HG02884 (cell line): Measurements from ENCODE around the gene SNRPB2.

Source experiments
- ATAC-seq: cut with Tn5 transposase; IDR thresholded peaks from one replicate; pipeline ENCODE4 v1.9.1; 2021; ENCODE audit warnings: mild to moderate bottlenecking, moderate library complexity; ENCODE audit not compliant: unreplicated experiment

The SNRPB2 gene

GRCh38 chr20:16729080-16729479 is 746 bp upstream of the SNRPB2 start:
- ATAC-seq, result no peak

- ATAC-seq, result no peak
Measured at GRCh38 chr20:16732506-16733152, 2.8 kb downstream of the SNRPB2 start.

- ATAC-seq, result no peak
Measured at GRCh38 chr20:16740365-16741072, 10.7 kb downstream of the SNRPB2 start.

GRCh38 chr20:16744178-16744807 is 14.5 kb downstream of the SNRPB2 start:
- ATAC-seq, result no peak

GRCh38 chr20:16745204-16745603 is 15.4 kb downstream of the SNRPB2 start:
- ATAC-seq, result no peak

DNA sequence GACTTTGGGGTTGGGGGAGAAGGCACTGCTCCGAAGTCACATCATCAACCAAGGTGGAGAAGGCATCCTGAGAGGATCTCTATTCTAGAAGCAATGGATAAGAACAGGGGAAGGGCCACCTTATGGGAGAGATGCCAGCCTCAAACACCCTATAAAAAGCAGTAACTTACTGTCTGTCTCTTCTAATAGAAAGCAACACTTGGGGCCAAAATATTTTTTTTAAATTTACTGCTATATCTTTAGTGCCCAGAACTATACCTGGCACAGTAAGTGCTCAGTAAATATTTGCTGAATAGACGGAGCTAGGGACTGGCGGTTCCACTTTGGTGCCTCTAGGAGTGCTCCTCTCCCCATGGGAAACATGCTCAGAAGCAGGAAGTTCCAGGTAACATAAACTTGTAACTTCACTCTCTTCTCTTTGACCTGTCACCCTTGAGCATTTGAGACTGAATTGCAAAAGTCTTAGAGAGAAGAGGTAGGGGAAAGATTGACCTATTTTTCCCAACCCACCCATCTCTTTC is 17.5 kb downstream of the SNRPB2 start:
- no peak for ATAC-seq

GRCh38 chr20:16748308-16748900 is 18.6 kb downstream of the SNRPB2 start, which contains the start of gene OTOR:
OTOR (plus strand) TSS chr20:16748358; CDS start chr20:16748402, 44 bp downstream.
- no peak for ATAC-seq

- ATAC-seq, result no peak
Measured at GRCh38 chr20:16749573-16749972, 19.7 kb downstream of the SNRPB2 start.

DNA sequence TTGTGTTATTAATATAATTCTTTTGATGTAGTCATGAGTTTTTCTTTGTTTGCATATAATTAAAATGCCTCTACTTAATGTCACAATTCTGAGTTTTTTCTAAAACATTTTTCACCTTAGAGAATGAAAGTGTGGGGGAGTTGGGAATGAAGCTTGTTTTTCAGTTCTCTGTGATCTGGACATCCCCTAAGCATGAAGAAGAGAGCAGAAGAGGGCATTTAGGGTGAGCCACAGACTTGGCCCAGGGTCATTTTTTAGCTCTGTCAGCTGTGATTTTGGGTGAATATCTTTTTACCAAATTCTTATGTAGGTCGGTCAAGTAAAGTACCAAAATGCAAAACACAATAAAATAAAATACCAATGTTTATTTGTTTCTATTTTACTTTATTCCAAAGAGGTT is 22.3 kb downstream of the SNRPB2 start:
- no peak for ATAC-seq

DNA sequence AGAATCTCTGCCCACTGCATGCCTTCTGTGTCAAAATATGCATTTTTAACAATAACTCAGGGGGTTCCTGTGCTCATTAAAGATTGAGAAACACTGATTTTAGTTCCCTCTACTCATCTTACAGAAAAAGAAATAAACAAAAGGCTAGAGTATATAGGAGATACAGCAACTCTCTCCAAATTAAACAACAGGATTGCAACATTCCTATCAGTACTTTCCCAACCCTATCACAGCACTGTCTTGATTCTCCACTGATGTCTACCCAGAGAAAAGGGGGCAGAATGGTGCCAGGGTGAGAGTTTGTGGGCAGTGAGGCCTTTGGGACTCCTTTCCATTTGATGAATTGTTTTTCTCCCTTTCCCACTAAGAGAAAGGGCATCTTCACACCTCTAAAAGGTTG is 23.1 kb downstream of the SNRPB2 start:
- no peak for ATAC-seq

DNA sequence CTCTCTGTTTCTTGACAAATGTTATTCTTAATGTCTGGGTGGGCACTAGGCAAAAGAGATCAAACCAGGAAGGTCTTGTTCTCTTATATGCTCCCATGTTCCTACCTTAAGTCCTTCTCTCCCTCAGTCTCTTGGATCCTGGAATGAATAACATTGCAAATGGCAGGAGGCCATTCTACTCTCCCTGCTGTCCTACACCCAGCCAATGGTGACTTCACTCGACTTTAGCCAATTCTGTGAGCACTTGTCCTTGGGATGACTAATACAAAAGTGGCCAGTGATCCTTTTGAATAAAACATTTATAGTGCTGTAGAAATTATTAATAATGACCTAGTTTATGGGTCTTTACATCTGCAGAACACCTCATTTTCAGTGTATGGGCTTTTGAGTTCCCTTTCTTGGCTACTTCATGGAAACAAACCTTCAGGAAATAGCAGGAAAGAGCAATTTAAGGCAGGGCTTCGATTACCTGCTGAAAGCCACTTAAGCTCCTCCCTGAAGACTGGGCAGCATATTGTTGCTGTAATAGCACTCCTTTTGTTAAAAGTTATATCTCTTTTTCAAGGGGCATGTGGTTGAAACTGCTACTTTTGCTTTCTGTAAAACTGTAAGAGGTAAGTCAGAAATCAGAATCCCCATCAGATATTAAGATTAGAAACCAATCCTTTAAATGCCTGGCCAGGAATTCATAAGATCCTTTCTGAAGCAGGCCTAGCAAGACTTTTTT is 28.8 kb downstream of the SNRPB2 start:
- ATAC-seq, result peak; percentile 65

DNA sequence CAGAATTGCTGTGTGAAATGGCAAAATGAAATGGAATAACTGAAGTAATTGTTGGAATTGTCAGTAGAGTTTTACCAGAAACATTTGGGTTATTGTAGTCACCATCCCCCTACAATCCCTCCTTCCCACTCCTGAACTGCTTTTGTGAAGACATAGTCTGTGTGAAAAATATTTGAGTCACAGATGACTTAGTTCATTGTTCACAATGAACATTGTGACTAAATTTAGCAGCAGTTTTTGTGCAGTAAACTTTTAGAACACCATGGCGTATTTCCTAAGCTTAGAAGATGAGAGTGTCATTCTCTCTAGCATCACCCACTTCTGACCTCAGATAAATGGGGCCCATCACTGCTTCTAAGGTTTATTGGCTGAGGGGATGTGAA is 29.3 kb downstream of the SNRPB2 start:
- ATAC-seq, result no peak

DNA sequence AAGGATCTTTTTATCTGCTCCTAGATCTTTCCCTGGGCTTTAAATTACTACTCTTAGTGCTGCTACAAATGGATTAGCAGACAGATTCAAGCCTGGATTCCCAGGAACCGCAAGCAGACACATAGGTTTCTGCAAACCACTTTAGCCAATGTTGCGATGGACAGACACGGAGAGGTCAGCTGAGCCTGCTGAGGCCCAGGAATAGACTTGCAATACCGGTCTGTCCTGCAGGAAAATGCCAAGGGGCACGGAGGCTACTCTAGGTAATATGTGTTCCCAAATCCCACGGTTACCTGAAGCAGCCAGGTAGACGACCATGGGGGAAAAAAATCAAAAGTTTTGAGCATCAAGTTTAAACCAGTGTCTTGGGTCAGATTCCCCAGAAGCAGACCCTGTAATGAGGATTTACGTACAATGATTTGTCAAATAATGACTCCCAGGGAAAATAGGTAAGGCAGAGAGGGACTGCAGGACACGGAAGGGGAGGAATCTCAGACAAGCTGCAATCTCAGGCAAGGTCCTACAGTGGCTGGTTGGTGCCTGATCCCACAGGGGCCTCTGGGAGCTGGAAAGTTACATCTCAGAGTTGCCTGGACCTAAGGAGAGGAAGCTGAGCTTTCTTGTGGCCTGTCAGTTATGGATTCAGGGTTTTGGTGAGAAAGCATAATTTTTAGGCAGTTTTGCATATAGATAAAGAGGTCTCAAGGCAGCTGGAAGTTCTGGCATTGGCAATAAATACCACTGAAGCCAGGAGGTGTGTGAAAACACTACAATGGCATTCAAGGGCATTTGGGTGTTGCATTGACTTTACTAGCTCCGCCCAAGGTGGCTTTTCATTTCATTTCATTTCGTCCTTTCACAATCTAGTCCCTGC is 30.8 kb downstream of the SNRPB2 start:
- ATAC-seq, result no peak

DNA sequence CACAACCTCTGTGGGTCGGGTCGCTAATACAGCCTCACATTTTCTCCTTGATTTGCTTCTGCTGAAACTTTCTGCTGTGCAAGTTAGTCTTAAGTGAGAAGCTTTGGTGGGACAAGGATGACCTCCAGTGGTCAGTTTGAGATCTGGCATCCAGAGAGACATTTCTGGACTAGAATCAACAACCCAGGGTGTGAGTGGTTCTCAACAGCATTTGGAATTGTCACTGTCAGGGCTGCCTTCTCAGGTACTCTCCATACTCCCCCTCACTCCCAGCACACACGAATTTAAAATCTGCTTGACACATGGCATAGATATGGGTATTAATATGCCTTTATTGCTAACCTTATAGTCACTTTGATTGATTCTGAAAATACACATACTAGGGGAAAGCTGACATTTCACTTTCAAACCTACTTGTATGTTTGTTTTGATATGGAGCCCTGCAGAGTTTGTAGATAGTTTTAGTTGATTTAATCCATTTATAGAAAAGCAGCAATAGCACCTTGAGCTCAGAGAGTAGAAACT is 31.5 kb downstream of the SNRPB2 start:
- peak; percentile 74 for ATAC-seq

DNA sequence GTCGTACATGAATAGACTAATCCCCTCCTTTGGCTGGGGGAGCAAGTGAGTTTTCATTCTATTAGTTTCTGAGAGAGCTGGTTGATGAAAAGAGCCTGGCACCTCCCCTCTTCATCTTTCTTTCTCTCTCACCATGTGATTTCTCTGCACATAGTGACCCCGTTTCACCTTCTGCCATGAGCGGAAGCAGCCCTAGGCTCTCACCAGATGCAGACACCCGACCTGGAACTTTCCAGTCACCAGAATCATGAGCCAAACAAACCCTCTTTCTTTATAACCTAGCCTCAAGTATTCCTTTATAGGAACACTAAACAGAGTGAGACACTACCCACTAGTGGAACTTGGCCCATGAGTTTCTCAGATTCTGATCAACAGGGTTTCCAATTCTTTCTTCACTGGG is 34.7 kb downstream of the SNRPB2 start:
- no peak for ATAC-seq

- no peak for ATAC-seq
Measured at GRCh38 chr20:16771213-16771612, 41.4 kb downstream of the SNRPB2 start.

- no peak for ATAC-seq
Measured at GRCh38 chr20:16775961-16776360, 46.1 kb downstream of the SNRPB2 start.

DNA sequence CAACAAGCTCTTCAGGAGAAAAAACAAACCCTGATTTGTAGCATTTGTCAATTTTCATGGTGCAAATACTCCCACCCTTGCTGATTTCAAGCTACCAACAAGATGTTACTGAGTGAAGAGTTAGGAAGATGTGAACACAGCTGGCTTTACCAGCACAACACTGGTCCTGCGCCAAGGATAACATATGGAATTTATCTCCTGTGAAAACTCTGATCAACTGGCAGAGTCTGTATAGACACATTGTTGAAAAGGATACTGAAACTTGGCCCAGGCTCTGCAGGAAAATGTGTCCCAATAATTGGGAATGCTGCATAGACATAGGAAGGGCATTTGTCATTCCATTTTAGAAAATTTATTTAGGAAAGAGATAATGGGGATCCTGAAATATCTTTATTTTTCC is 47.3 kb downstream of the SNRPB2 start:
- no peak for ATAC-seq

- ATAC-seq, result no peak
Measured at GRCh38 chr20:16778159-16778558, 48.3 kb downstream of the SNRPB2 start.

- ATAC-seq, result no peak
Measured at GRCh38 chr20:16781496-16781895, 51.7 kb downstream of the SNRPB2 start.
